Epithelial cell of prostate (primary cell): ENCODE results near the gene MAP3K19.
"Not testable (repeated sequence)": the region's sequence is repeated elsewhere in the genome, so short reads cannot be mapped to it uniquely, and the experiment has no call there.

Source experiments
- DNase-seq: peaks from one replicate; pipeline ENCODE4 v3.0.0-alpha.2; 2011; ENCODE audit warnings: low read depth, low spot score
- H3K27ac ChIP-seq: fragments of 450-650 bp; 2 replicates; pipeline ENCODE4 v1.5.1; 2017; ENCODE audit warnings: mild to moderate bottlenecking

Gene MAP3K19, protein sequence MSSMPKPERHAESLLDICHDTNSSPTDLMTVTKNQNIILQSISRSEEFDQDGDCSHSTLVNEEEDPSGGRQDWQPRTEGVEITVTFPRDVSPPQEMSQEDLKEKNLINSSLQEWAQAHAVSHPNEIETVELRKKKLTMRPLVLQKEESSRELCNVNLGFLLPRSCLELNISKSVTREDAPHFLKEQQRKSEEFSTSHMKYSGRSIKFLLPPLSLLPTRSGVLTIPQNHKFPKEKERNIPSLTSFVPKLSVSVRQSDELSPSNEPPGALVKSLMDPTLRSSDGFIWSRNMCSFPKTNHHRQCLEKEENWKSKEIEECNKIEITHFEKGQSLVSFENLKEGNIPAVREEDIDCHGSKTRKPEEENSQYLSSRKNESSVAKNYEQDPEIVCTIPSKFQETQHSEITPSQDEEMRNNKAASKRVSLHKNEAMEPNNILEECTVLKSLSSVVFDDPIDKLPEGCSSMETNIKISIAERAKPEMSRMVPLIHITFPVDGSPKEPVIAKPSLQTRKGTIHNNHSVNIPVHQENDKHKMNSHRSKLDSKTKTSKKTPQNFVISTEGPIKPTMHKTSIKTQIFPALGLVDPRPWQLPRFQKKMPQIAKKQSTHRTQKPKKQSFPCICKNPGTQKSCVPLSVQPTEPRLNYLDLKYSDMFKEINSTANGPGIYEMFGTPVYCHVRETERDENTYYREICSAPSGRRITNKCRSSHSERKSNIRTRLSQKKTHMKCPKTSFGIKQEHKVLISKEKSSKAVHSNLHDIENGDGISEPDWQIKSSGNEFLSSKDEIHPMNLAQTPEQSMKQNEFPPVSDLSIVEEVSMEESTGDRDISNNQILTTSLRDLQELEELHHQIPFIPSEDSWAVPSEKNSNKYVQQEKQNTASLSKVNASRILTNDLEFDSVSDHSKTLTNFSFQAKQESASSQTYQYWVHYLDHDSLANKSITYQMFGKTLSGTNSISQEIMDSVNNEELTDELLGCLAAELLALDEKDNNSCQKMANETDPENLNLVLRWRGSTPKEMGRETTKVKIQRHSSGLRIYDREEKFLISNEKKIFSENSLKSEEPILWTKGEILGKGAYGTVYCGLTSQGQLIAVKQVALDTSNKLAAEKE (N-terminal part only)

DNA sequence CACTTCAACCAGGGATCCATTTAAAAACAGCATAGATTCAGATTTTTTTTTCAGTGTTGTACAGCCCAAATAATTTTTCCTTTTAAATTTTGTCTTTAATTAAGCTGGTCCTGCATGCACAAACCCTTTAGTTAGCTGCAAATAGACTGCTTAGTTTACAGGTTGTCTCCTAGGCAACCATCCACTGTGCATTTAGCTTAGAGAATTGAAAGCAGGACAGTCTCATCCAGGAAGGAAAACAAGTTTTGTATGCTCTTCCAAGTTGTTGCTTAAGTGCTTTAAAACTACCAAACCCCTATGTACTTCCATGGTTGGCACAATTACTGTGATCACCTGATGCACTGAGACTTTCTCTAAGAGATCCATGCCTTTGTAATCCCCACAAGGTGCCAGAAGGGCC is at the start of gene MAP3K19:
MAP3K19 (minus strand) TSS at position 148 of the 400 bp plus-strand sequence. CDS start 22,800 bp downstream, outside the sequence.
- no peak within 1 kb of the TSS for H3K27ac ChIP-seq
- no peak for DNase-seq

DNA sequence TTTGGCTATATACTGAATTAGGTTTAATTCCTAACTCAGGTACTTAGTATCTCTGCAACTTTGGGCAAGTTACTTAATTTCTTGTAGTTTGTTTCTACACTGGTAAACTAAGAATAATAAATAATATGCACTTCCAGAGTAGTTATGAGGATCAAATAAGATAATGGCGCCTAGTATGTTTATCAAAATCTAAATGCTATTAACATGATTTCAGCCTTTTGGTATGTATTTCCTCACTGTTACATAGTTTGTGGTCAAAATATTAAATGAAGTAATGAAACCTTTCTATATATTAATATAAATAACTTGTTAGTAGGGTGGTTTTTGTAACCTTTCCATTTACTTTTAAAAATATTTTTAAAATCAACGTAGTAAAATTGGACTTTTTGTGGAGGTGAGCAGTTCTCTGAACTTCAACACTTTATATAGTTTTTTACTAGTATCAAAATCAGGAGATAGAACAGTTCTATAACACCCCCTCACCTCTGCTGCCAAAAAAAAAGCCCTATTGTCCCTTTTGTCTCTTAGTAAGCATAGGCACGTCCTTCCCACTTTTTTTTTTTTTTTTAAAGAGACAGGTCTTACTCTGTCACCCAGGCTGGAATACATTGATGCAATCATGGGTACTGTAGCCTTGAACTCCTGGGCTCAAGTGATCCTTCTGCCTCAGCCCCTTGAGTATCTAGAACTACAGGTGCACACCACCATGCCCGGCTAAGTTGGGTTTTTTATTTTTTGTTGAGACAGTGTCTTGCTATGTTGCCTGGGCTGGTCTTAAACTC is 49.6 kb upstream of the MAP3K19 start:
- no peak overlapping the region for H3K27ac ChIP-seq
- DNase-seq: no peak

DNA sequence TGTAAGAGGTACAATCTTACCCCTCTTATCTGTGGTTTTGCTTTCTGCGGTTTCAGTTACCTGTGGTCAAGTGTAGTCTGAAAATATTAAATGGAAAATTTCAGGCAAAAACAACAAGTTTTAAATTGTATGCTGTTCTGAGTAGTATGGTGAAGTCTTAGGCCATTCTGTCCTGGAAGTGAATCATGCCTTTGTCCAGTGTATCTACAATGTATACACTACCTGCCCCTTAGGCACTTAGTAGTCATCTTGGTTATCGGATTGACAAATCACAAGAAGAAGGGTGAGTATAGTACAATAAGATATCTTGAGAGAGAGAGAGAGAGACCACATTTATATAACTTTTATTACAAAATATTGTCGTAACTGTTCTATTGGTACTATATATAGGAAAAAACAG is 48.3 kb upstream of the MAP3K19 start:
- peak overlapping the region; percentile 25 for H3K27ac ChIP-seq
- no peak for DNase-seq

DNA sequence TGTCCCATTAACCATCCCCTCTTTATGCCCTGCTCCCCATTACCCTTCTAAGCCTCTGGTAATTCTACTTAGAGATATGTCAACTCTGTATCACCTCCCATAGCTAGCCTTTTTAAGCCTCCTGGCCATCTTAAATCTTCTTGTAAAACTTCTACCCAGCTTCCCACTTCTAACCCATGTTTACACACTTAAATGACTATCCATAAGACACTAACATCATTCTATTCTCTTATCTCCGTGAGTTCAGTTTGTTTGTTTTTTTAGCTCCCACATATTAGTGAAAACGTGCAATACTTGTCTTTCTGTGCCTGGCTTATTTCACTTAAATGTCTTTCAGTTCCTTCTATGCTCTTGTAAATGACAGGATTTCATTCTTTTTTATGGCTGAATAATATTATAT is 47.3 kb upstream of the MAP3K19 start:
- peak overlapping the region; percentile 25 for H3K27ac ChIP-seq
- DNase-seq: no peak

DNA sequence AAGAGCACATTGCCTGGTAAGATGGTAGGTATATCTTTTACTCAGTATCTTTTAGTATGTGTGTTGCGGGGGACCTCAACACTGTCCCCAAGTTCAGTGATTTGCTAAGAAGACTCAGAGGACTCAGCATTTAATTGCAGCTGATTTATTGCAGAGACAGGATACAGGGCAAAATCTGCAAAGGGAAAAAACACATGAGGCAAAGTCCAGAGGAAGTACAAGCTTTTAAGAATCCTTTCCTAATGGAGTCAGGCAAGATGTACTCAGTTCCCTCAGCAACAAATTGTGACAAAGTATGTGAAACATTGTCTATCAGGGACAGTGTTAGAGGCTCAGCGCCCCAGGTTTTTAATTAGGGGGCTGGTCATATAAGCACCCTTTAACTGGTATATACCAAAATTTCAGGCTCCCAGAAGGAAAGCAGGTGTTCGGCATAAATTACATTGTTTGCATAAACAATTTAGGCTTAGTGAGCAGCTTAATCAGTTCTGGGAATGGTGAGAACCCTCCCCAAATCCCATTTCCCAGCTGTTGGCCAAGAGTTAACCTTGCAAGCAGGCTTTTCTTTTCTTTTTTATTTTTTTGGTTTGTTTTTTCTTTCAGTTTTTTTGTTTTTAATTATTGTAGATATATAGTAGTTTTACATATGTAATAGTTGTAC is 46.6 kb upstream of the MAP3K19 start:
- peak overlapping the region; percentile 2 for H3K27ac ChIP-seq
- DNase-seq: no peak

DNA sequence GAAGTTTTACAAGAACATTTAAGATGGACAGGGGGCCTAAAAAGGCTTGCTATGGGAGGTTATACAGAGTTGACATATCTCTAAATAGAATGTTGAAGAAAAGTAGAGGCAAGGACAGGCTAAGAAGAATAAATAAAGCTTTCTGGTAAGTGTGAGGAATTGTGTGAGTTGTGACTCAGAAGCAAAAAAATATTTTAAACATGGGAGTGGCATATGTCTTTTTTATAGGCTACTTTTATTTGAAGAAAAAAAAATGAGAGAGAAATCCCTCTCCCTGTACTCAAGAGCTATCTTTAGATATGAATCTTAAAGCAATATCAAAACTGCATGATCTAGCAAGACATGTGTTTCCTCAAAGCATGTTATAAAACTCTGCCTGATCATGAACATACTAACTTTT is 45.9 kb upstream of the MAP3K19 start:
- H3K27ac ChIP-seq: peak overlapping the region; percentile 2
- no peak for DNase-seq

DNA sequence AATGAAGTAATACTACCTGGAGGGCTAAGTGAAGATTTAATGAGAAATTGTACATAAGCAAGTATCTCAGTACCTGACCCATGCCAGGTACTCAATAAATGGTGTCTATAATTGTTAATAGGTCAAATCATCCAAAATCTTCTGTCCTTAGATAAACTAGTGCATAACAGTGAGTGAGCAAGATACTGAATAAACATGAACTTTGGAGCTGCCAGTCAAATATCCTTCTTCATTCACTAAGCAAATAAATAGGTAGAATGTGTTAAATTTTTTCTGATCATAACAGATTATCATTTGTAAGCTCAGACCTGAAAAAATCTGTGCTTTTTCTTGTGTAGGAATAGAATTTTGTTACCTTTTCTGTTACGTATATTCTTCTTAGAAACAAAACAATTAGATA is 44.4 kb upstream of the MAP3K19 start:
- no peak for DNase-seq
- H3K27ac ChIP-seq: no peak overlapping the region

DNA sequence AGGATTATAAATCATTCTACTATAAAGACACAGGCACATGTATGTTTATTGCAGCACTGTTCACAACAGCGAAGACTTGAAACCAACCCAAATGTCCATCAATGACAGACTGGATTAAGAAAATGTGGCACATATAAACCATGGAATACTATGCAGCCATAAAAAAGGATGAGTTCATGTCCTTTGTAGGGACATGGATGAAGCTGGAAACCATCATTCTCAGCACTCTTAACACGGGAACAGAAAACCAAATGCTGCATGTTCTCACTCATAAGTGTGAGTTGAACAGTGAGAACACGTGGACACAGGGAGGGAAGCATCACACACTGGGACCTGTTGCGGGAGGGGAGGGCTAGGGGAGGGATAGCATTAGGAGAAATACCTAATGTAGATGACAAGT is 42.4 kb upstream of the MAP3K19 start:
- not testable (repeated sequence) for DNase-seq, H3K27ac ChIP-seq

DNA sequence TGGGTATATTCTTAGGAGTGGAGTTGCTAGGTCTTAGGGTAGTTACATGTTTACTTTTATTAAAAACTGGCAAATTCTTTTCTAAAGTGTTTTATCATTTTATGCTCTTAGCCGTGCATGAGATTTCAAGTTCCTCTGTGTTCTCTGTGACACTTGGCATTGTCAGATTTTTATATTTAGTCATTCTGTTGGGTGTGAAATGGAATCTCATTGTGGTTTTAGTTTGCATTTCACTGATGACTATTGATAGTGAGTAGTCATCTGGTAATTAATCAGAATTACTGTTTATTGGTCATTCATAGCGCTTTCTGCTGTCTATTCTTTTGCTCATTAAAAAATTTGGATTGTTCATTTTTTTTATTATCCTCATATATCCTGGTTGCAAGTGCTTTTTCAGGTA is 39.0 kb upstream of the MAP3K19 start:
- DNase-seq: no peak
- H3K27ac ChIP-seq: no peak overlapping the region

DNA sequence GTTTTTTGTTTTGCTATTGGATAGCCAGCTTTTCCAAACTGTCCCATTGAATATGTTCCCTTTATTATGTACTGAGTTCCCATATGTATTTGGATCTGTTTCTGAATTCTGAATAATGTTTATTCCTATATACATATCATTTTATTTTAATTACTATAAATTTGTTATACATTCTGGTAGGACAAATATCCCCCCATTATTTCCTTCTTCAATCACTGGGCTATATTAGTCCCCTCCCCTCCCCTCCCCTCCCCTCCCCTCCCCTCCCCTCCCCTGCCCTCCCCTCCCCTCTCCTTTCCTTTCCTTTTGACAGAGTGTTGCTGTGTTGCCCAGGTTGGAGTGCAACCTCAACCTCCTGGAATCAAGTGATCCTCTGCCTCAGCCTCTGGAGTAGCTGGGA is 31.2 kb upstream of the MAP3K19 start:
- DNase-seq: no peak
- H3K27ac ChIP-seq: no peak overlapping the region

DNA sequence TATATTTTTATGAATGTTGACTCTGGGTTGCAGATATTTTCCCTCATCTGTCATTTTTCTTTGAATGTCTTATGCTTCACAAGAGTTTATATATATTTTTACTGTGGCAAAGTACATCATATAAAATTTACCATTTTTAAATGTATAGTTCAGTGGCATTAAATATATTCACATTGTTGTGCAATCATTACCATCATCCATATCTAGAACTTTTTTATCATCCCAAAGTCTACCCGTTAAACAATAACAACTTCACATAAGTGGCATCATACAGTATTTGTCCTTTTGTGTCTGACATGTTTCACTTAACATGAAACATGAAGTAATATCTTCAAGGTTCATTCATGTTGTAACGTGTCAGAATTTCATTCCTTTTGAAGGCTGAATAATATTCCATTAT is 29.3 kb upstream of the MAP3K19 start:
- H3K27ac ChIP-seq: no peak overlapping the region
- no peak for DNase-seq

DNA sequence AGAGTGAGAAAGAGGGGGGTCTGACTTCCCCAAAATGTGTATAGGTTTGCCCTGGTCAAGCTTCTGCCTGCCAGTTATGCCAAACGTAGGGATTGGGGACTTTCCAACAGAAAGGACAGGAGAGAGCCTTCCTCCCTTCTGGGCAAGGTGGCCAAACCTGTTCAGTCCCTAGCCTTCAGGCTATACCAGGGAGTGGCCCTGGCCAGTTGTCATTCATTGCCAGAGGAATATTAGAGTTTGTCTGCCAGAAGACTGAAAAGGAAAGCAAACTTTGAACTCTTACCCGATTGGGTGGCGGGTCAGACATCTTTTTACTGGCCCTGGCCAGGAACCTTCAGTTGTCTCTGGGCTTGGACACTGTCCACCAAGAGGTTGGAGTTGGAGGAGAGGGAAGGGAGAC is 27.0 kb upstream of the MAP3K19 start:
- H3K27ac ChIP-seq: peak overlapping the region; percentile 16

DNA sequence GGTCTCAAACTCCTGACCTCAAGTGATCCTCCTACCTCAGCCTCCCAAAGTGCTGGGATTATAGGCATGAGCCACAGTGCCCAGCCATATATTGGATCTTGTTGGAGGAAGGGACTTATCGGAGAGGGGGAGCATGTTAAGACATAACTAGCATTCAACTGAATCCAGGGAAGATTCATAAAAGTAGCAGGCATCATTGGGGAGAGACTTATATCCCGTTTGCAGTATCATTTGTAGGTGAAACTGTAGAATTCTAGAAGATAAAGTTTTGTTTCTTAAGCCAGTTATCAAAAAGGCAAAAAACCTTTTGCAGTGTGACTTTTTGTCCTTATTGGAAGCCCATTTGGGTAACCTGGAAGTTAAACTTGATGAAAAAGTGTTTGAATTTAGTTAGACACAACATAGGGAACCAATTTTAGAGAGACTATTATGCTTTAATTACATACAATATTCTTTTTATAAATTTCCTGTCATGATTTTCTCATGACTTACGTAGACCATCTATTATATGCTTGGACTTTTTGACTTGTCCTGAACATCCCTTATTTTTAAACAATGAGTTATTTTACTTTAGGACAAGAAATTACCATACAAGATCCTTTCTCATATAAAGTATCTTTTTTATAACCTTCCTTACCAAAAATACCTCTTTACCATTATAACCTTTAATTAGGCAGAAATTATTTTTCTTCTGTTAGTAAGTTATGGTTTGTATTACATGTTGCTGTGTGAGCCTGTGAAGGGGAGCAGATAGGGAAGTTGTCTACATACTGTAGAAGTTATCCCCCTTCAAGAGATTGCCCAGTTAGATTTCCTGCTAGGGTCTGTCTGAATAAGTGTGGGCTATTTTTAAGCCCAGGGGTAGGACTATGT is 25.1 kb upstream of the MAP3K19 start:
- no peak for DNase-seq
- no peak overlapping the region for H3K27ac ChIP-seq

More for the DNA sequence above, 27.0 kb upstream of the MAP3K19 start:
- DNase-seq: no peak

DNA sequence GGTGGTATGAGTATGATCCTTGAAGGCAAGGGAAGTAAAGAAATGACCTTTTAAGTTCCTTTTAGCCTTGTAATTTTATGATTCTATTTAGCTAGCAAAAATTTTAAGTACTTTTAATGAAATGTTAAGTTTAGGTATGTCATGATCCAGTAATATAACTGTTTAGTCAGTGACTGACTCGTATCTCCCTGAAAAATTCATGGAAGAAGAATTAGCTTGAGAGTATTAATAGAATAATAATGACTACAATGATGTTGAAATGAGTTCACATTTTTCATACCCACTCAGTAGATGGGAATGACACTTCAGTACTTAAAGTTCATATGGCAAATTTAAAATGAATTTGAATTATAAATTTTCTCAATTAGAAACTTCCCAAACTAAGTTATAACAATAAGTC is 19.5 kb upstream of the MAP3K19 start:
- H3K27ac ChIP-seq: peak overlapping the region; percentile 24
- no peak for DNase-seq

DNA sequence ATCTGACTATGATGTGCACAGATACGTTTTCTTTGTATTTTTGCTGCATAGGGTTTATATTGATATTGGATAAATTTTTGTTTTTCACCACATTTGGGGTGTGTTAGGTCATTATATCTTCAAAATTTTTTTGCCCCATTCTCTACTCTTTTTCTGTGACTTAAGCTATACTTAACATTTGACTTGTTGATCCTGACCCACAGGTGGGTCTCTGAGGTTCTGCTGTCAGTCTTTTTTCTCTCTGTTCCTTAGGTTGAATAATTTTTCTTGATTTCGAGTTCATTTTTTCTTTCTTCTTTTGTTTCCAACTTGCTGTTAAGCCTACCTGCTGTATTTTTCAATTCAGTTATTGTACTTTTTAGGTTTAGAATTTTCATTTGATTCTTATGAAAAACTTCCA is 16.9 kb upstream of the MAP3K19 start:
- H3K27ac ChIP-seq: no peak overlapping the region
- DNase-seq: no peak

DNA sequence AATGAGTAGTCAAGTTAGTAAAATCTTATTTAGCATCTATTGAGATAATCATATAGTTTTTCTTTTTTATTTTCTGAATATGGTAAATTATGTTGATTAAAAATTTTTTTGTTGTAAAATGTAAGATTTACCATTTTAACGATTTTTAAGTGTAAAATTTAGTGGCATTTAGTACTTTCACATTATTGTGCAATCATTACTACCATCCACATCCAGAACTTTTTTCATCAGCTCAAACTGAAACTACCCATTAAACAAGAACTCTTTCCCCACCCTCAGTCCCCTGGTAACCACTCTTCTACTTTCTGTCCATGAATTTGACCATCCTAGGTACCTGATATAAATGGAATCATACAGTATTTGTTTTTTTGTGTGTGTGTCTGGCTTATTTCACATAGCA is 16.0 kb upstream of the MAP3K19 start:
- no peak overlapping the region for H3K27ac ChIP-seq
- no peak for DNase-seq

DNA sequence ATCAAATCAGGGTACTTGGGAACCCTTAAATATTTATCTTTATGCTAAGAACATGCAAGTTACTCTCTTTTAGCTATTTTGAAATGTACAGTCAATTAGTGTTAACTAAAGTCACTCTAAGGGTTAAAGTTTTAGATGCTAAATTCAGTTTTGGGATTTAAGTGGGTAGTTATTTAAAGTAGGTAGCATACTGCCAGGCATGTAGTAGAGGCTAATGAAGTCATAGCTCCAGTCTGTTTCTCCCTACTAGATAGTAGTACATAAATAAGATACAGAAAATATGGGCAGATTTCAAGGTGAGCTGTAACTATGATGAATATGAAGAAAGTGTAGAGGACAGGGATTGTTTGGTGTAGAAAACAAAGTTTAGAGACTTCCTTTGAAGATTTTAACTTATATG is 12.3 kb upstream of the MAP3K19 start:
- H3K27ac ChIP-seq: no peak overlapping the region
- DNase-seq: no peak

DNA sequence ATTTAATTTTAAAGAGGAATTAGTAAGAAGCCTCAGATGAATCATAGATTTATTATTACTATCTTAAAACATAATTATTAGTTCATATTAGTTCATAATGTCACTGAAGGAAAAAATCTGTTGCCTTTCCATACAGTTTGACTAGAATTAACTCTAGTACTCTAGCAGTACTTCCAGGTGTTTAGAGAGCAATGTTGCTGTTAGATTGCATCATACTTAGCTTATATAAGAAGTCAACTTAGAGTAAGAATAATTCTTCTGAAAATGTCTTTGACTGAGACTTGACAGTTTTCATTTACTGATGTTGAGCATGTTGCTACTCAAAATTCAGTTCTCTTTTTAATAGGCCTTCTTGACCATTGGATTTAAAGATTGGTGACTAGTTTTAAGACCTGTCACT is 9.5 kb upstream of the MAP3K19 start:
- peak overlapping the region; percentile 96 for H3K27ac ChIP-seq

More for the DNA sequence above, 9.5 kb upstream of the MAP3K19 start:
- DNase-seq: no peak
